ENCODE measurements around the gene FGGY. TPM values are rescaled to one million over a fixed set of nuclear protein-coding genes. Genes with fewer than 3 reads are reported as not detected.

The FGGY gene
- total RNA-seq, 1 experiment from 2014 or later, result 12.0 TPM

- TF ChIP-seq RORB (CRISPR knock-in tag; IDR thresholded peaks at IDR 0.05), result no peak
- TF ChIP-seq HMGA2 (CRISPR knock-in tag; IDR thresholded peaks at IDR 0.05), result no peak
- TF ChIP-seq ZNF317 (CRISPR knock-in tag; IDR thresholded peaks at IDR 0.05; ENCODE audit: borderline replicate concordance, low read depth), result no peak
- TF ChIP-seq SMAD3 (CRISPR knock-in tag; IDR thresholded peaks at IDR 0.05; ENCODE audit: borderline replicate concordance), result no peak
- no peak for TF ChIP-seq SOX15 (CRISPR knock-in tag; IDR thresholded peaks at IDR 0.05)
These were observed 18.9 kb downstream of the FGGY start (continued) for GRCh38 chr1:59315529-59316463.

DNA sequence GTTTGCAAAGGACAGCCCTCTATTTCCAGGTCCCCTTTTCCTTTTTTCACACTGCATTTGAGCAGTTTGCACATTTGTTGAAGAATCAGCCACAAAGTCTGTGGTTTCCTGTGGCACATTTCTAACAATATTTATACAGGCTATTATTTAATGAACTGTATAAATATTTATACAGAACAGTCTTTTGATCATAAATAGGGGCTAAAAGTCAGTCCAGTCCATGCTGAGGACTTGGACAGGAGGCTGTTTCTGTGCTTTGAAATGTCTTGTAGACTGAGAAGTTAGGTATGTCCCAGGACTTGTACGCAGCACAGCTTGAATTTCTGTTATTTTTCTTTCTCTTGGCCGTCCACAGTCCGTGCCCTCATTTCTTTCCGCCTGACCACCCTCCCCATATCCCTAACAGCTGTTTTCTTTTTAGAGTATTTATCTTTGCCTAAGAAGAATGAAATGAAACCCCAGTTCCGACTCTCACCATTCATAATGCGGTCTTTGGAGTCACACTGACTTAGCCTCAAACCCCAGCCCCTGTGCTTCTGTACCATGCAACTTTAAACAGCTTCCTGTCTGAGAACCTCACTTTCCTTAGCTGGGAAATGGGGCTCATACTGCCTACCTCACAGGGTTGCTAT, 19.7 kb downstream of the FGGY start:
- Mint-ChIP-seq H3K4me1 (peaks cover 35% of the 10 kb centered on the region), H3K27me3 (ENCODE audit: low read depth) (no peaks in the 10 kb centered on the region), H3K4me3 (no peak overlapping the region), H3K36me3 (peaks cover 23% of the 10 kb centered on the region), H3K9me3 (peaks cover 40% of the 10 kb centered on the region), H3K27ac (no peak overlapping the region)
- TF ChIP-seq ZBTB21 (CRISPR knock-in tag; IDR thresholded peaks at IDR 0.05; ENCODE audit: borderline replicate concordance) (no peak), HMGA2 (CRISPR knock-in tag; IDR thresholded peaks at IDR 0.05) (no peak), USF2 (CRISPR knock-in tag; IDR thresholded peaks at IDR 0.05) (no peak), ESRRA (CRISPR knock-in tag; IDR thresholded peaks at IDR 0.05; ENCODE audit: borderline replicate concordance) (no peak), RORB (CRISPR knock-in tag; IDR thresholded peaks at IDR 0.05) (no peak), ZNF671 (CRISPR knock-in tag; IDR thresholded peaks at IDR 0.05) (no peak), IRF1 (CRISPR knock-in tag; IDR thresholded peaks at IDR 0.05) (no peak), GRHL2 (CRISPR knock-in tag; IDR thresholded peaks at IDR 0.05; ENCODE audit: insufficient replicate concordance, severe bottlenecking) (no peak), JUN (CRISPR knock-in tag; IDR thresholded peaks at IDR 0.05) (no peak), KAT7 (CRISPR knock-in tag; IDR thresholded peaks at IDR 0.05; ENCODE audit: borderline replicate concordance) (no peak), TP53 (CRISPR knock-in tag; IDR thresholded peaks at IDR 0.05) (no peak), ZNF219 (CRISPR knock-in tag; IDR thresholded peaks at IDR 0.05; ENCODE audit: borderline replicate concordance) (no peak), GTF2I (CRISPR knock-in tag; conservative IDR thresholded peaks at IDR 0.05) (no peak)
- TF ChIP-seq, protein P1, sequence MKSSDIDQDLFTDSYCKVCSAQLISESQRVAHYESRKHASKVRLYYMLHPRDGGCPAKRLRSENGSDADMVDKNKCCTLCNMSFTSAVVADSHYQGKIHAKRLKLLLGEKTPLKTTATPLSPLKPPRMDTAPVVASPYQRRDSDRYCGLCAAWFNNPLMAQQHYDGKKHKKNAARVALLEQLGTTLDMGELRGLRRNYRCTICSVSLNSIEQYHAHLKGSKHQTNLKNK (CRISPR knock-in tag; IDR thresholded peaks at IDR 0.05), result no peak
- TF ChIP-seq, protein P2, sequence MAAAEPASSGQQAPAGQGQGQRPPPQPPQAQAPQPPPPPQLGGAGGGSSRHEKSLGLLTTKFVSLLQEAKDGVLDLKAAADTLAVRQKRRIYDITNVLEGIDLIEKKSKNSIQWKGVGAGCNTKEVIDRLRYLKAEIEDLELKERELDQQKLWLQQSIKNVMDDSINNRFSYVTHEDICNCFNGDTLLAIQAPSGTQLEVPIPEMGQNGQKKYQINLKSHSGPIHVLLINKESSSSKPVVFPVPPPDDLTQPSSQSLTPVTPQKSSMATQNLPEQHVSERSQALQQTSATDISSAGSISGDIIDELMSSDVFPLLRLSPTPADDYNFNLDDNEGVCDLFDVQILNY (CRISPR knock-in tag; IDR thresholded peaks at IDR 0.05), result no peak
- TF ChIP-seq, protein P3, sequence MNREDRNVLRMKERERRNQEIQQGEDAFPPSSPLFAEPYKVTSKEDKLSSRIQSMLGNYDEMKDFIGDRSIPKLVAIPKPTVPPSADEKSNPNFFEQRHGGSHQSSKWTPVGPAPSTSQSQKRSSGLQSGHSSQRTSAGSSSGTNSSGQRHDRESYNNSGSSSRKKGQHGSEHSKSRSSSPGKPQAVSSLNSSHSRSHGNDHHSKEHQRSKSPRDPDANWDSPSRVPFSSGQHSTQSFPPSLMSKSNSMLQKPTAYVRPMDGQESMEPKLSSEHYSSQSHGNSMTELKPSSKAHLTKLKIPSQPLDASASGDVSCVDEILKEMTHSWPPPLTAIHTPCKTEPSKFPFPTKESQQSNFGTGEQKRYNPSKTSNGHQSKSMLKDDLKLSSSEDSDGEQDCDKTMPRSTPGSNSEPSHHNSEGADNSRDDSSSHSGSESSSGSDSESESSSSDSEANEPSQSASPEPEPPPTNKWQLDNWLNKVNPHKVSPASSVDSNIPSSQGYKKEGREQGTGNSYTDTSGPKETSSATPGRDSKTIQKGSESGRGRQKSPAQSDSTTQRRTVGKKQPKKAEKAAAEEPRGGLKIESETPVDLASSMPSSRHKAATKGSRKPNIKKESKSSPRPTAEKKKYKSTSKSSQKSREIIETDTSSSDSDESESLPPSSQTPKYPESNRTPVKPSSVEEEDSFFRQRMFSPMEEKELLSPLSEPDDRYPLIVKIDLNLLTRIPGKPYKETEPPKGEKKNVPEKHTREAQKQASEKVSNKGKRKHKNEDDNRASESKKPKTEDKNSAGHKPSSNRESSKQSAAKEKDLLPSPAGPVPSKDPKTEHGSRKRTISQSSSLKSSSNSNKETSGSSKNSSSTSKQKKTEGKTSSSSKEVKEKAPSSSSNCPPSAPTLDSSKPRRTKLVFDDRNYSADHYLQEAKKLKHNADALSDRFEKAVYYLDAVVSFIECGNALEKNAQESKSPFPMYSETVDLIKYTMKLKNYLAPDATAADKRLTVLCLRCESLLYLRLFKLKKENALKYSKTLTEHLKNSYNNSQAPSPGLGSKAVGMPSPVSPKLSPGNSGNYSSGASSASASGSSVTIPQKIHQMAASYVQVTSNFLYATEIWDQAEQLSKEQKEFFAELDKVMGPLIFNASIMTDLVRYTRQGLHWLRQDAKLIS (CRISPR knock-in tag; IDR thresholded peaks at IDR 0.05; ENCODE audit: borderline replicate concordance), result no peak
- TF ChIP-seq, protein P4, sequence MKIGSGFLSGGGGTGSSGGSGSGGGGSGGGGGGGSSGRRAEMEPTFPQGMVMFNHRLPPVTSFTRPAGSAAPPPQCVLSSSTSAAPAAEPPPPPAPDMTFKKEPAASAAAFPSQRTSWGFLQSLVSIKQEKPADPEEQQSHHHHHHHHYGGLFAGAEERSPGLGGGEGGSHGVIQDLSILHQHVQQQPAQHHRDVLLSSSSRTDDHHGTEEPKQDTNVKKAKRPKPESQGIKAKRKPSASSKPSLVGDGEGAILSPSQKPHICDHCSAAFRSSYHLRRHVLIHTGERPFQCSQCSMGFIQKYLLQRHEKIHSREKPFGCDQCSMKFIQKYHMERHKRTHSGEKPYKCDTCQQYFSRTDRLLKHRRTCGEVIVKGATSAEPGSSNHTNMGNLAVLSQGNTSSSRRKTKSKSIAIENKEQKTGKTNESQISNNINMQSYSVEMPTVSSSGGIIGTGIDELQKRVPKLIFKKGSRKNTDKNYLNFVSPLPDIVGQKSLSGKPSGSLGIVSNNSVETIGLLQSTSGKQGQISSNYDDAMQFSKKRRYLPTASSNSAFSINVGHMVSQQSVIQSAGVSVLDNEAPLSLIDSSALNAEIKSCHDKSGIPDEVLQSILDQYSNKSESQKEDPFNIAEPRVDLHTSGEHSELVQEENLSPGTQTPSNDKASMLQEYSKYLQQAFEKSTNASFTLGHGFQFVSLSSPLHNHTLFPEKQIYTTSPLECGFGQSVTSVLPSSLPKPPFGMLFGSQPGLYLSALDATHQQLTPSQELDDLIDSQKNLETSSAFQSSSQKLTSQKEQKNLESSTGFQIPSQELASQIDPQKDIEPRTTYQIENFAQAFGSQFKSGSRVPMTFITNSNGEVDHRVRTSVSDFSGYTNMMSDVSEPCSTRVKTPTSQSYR (CRISPR knock-in tag; IDR thresholded peaks at IDR 0.05), result no peak
- ATAC-seq, result no peak
- POLR2A ChIA-PET, result no interaction called here
- no peak for DNase-seq (ENCODE audit: low spot score)
- CTCF ChIA-PET, result no interaction called here

Measured in WTC11 (cell line).